Measurements from ENCODE around the gene SLC9A3.

Gene SLC9A3

DNA sequence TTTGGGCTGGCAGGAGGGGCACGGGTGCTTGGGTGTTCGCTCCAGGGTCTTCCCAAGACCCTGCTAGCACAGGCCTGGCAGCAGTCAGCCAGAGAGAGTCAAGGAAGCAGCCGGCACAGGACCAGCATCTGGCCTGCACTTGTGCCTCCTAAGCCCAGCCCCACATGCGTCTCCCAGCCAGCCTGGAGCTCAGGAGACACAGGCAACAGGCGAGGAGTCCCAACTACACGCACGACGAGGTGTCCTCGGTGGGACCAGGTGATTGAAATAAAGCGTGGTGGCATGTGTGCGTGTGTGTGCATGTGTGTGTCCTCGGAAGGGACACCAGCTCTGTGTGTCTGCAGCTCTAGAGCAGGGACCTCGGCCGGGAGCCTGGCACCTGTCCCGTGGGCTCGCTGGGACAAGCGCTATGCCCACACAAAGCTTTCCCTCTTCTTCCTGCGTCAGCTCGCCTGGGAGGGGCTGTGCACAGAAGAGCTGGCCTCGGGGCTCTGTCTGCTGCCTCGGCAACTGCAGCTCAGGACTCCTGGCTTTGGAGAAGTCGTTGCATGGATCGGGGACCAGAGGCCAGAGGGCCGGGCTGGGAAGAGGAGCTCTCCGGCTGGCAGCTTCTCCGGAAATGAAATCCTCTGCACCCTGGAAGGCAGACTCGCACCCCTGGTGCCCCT lies 14.7 kb upstream of the SLC9A3 start:
- no peak for DNase-seq (ENCODE audit: low spot score)

DNA sequence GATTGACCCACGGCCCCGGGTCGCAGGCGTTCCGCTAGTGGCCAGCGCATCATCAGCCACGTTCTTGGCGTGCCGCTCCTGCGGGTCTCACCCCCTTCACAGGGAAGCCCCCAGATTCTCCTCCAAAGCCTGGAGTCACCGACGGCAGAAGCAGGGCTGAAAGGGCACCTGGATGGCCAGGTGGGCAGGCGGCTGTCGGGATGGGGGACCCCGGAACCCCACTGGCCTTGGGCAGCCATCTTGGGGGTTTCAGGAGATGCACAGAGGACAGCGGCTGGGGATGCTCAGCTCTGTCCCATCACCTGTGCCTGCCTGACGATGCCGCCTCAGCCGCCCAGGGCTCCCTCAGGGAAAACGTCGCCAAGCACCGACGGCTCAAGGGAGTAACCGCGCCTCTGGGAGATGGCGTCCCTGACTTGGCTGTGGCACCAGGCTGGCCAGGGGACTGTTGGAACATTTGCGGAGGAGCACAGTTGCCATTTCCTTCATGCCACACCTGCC lies 14.1 kb upstream of the SLC9A3 start:
- no peak for DNase-seq (ENCODE audit: low spot score)

DNA sequence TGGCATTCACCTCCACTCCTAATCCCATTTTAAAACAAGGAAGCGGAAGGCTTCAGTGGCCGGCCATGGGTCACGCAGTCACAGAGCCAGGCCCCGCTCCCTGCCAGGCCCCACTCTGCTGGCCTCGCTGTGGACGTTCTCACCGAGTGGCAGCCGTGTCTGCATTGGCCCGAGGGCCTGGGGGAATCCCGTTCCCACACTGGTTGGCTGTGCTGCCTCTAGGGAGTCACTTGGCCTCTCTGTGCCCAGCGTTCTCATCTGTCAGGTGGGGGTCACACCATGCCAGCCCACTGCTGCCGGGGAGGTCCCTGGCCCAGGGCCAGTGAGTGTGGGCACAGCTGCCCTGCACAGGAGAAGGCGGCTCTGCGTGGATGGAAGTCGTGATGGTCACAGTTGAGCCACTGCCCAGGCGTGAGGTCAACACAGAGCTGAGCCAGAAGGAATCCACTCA lies 13.4 kb upstream of the SLC9A3 start:
- no peak for DNase-seq (ENCODE audit: low spot score)

DNA sequence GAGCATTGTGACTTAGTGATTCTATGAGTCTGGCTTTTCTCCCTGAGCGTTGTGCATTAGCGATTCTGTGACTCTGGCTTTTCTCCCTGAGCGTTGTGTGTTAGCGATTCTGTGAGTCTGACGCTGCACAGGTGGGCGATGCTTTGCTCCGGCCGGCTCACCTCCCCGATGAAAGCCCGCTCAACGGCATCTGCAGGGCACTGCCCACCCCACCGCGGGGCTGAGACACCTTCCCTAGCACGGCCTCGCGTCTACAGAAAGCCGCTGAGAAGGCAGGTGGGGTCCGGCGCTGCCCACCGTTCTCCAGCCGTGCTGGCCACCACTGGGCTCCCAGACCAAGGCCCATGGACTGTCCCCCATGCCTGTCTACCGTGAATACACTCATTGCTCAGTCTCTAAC lies 12.8 kb upstream of the SLC9A3 start:
- no peak for DNase-seq (ENCODE audit: low spot score)

DNA sequence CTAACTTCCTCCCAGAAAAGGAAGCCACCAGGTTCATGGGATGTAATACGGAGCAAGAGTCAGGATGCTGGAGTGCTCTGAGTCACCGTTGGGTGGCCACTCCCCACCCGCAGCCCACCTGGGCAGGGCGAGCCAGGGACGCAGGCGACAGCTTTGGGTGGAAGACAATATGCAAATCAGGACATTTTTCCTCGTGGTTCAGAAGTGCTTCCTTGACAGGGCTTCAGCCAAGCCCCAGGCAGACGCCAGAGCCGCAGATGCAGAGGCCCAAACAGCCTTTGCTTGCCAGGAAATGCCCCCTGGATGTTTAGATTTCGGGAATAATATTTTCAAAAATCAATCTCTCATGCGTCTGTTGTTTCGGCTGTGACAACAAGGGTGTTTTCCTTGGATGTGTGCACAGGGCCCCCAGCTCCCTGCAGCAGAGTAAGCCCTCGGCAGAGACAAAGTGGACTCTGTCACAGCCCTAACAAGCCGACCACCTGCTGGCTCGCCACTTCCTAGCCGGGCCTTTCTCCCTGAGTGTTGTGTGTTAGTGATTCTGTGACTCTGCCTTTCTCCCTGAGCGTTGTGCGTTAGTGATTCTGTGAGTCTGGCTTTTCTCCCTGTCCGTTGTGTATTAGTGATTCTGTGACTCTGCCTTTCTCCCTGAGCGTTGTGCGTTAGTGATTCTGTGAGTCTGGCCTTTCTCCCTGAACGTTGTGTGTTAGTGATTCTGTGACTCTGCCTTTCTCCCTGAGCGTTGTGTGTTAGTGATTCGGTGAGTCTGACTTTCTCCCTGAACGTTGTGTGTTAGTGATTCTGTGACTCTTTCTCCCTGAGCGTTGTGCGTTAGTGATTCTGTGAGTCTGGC lies 11.8 kb upstream of the SLC9A3 start:
- DNase-seq (ENCODE audit: low spot score) = no peak

DNA sequence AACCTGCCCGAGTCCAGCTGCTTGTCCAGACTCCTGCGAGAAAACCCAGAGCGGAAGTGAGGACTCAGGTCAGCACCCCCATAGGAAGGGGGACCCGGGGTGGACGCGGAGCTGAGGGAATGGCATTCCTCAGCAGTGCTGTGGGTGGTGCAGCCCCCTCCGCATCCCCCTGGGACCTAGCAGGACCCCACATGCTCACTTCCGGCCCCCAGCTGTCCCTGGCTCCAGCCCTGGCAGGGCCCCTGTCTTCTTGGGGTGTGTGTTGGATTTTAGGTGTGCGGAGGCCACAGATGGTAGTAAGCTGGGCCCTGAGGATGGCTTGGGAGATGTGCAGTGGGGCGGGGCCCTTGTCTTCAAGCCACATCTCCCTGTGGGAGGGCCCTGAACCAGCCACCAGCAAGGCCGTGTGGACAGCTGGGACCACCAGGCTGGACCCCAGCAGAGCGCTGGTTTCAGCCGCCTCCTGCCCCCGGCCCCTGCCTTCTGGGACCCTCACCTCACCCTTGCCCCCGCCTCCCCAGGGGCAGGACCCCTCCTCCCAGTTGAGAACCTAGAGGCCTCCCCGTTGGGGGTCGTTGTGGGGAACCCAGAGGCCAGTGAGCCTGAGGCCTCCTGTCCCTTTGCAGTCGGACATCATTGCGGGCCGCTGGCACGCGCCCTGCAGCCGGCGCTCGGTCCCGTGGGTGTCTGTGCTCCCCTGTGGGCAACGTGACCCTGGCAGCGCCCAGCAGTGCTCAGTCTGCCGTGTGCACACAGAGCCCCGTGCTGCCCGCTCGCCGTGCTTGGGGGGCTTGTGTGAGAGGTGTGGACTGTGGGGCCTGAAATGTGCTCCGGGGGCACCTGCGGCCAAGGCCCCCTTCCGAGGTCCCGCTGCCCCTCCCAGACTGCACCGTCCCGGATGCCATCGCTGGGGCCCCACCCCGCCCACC lies 10.8 kb upstream of the SLC9A3 start:
- no peak for DNase-seq (ENCODE audit: low spot score)

DNA sequence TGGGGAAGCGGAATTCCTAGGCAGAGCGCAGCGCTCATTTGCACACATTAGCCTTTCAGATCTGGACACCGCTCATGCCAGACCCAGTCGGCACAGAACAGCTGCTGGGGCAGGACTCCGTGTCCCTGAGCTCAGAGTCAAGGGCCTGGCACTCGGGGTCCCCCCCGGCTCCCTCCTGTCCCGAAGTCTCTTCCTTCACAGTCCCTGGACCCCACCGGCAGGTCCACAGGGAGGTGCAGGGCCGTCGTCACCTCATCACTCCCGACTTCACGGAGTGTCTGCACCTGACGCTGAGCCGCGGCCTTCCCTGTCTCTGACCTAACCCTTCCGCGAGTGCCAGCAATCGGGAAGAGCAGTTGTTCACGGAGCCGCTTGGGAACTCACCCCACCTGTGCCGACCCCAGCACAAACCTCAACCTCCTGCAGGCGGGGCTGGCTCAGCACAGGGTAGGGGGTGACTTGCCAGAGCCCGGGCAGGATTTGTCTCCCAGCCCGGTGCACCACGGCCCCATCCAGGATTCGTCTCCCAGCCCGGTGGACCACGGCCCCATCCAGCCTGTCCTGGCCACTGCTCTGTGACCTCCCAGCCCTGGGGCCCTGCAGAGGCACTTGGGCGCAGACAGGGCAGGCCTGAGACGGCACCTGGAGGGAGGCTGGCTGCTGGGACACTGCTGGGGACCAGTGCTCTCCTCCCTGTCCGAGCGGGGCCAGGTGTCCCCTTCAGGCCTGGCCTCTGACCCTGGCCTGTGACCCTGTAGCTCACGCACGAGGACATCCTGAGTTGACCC lies 9.9 kb upstream of the SLC9A3 start:
- no peak for DNase-seq (ENCODE audit: low spot score)

DNA sequence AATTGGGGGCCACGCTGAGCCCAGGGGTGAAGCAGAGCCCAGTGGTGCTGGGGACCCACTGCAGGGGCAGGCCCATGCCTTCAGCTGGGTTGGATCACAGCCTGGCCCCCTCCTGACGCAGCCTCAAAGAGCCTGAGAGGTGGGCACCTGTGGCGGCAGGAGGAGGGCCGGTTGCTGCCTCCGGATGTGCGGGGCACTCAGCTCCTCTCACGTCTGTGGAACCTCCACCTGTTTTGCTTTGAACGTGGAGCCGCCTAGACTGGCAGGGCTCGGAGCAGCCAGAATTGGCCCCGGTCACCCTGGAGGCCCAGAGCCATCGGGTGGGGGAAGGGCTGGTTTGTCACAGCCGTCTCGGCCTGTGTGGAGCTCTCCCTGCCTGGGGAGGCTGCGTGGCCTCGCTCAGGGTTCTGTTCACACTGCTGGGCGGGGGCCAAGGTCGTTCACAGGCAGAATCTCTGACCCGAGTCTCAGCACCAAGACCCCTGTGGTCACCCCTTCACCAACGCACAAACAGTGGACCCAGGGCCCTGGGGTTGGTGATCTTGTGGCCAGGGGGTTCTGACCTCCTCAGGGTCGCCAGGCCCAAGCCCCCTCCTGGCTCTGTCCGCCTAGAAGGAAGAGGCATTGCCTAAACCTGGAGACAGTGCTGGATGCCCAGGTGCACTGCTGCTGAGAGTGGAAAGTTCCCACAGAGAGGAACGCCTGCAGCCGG lies 9.2 kb upstream of the SLC9A3 start:
- no peak for DNase-seq (ENCODE audit: low spot score)

DNA sequence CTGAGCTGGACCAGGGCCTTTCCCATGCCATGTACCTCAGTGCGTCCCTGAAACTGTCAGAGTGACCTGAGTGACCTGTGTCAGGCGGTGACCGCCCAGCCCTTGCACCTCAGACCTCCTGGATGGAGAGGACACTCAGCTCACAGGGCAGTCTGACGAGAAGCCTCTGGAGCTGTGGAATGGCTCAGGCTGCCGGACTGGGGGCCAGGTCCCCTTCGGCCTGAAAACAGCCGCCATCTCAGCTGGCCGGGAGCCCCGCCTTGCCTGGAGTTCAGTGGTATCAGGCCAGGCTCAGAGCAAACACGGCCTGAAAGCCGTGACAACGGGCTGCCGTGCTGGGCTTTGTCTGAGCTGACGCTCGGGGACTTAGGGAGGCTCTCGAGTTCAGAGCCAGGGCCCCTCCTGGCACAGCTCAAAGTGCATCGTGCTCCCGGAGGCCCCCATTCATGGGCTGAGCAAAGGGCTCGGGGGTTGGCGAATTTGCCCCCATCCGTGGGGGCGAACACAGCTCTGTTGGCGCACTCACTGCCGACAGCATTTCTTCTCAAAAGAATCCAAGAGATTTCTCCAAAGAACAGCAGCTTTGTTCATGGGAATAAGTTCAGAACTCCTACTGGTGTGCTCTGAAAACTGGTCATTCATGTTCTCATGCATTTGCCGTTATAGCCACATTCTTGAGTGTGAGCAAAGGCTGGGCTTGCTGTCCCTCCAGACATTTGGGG lies 8.4 kb upstream of the SLC9A3 start:
- no peak for DNase-seq (ENCODE audit: low spot score)

DNA sequence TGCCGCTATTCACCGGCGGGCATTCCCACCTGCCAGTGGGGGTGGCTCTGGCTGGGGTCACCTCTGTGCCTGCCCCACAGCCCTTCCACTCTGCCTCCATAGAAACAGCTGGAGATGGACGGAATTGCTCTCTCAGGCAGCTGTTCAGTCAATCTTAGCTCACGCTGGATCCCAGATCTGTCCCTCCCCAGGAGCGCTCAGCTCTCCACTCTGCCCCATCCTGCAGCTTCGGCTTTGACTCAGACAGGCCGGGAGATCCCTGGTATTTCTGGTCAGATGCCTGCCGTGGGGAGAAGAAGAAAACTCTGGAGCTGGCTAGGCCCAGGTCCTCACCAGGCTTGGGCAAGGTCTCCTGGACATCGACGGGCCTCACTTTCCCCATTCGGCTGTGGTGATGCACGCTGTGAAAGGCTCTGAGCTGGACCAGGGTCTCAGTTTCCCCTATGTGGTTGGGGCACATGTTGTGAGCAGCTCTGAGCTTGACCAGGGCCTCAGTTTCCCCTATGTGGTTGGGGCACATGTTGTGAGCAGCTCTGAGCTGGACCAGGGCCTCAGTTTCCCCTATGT lies 7.6 kb upstream of the SLC9A3 start:
- DNase-seq (ENCODE audit: low spot score) = no peak

DNA sequence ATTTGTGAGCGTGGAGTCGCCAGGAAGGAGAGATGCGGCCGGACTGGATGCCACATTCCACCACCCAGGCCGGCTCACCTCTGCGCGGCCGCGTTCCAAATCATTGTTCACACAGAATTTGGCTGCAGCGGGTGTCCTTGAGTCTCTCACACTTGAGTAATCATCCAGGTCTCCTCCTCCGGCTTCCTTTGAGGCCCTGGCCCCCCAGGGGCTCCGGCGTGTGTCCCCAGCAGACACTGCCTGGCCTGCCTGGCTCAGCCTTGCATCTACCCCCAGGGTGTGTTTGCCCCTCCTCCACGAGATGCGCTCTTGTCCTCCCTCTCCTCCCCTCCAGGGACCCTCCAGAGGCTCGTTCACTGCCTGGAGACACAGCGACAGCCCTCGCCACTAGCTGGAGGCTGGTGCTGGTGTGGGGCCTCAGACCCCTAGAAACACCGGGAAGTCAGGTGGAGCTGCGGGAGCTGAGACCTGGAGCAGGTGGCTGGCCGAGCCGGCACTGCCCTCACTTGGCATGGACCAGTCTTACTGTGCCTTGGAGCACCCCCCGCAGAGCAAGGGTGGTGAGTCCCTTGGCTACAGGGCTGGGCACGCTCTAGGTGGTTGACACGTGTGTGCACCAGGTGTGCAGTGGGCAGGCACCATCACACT lies 7.0 kb upstream of the SLC9A3 start:
- no peak for DNase-seq (ENCODE audit: low spot score)

DNA sequence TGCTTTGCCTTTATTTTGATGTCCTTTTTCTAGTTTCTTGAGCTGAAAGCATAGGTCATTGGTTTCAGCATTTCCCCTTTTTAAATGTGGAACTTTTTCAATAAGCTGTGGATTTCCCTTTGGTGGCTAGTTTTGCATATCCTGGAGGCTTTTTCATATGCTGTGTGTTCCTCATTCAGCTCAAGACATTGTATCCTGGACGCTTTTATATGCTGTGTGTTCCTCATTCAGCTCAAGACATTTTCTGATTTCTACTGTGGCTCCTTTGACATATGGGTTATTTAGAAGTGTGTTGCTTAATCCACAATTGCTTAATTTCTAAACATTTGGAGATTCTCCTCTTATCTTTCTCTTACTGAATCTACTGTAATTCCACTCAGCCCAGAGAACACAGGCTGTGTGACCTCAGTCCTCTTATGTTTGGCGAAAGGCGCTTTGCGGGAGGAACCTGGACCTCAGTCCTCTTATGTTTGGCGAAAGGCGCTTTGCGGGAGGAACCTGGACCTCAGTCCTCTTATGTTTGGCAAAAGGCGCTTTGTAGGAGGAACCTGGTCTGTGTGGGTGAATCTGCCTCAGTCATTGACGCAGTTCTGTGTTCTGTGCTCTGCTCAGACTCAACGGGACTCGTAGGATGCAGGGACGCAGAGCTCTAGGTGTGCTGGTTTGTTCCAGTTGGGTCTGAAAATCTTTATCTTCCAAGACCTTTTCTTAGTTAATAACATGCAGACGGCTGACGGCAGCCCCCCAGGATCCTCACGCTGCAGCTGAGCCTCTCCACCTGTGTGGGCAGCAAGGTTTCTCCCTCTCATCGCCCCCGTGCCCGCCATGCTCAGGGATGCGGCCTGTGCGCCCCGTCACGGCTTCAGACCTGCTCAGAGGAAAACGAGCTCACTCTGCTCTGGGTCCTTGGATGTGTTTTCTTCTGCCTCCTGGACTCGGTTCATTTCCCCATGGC lies 6.0 kb upstream of the SLC9A3 start:
- DNase-seq (ENCODE audit: low spot score) = no peak

DNA sequence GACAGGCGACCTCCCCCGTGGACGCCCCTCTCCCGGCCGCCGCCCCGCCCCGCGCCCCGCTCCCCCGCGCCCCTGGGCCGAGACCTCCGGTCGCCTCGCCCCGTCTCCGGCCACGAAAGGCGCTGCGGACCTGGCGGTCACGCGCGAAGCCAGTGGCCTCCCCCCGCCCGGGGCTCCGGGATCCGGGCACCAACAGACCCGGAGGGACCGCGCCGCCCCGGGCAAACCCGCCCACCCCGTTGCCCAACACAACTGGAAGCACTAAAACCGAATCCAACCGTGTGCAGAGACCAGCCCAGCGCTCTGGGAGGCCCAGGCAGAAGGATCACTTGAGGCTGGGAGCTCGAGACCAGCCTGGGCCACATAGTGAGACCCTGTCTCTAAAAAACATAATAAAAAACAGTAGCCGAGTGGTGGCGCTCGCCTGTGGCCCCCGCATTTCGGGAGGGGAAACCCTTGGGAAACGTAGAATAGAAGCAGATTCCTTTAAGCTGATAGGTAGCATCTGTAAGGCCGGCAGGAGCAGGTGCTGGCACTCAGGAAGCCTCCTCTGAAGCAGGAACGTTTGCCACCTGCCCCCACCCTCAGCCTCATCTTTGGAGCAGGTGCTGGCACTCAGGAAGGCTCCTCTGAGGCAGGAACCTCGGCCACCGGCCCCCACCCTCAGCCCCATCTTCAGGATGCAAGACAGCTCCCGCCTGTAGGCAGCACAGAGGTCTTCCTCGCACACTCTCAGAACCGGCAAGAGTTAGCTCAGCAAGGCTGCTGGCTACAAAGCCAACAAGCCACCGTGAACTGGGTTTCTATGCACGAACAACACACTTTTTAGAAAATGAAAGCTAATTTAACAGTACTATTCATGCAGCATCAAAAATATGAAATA lies 4.6 kb upstream of the SLC9A3 start:
- no peak for DNase-seq (ENCODE audit: low spot score)

DNA sequence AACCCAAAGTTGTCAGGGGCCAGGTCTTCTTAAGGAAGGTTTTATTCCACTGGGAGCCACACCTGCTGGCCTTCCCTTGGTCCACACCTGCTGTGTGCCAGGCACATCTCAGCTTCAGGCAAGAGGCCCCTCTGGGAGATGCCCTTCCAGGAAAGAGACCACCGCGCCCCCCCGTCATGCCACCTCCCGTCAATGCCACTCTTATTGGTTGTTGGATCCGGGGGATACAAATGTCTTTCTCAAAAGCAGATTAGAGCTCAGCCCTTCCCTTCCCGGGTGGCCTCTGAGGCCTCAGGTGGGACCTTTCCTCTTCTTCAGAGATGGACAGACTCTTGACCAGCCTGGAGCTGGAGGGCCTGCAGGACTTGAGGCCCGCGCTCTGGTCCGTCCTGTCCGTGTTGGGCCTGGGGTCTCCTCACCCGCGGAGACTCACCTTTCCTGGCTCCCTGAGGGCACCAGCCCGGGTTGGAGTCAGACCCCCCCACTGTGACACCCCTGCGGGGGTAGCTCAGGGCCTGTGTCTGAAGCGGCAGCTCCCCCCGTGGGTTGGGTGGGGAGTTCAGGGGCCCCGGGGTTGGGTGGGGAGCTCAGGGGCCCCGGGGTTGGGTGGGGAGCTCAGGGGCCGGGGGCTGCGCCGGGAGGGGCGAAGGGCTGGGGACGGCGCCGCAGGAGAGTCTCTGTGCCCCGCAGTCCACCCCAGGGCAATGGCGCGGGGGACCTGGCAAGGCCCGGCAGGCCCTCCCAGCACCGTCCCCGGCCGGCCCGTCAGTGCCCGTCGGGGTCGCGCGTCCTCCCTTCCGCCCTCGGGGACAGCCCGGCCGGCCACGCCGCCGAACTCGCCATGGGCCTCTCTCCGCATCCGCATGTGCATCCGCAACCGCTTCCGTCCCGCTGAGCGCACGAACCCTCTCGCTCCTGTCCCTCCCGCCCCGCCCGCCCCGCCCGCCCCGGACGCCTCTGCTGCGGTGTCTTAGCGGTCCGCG lies 3.7 kb upstream of the SLC9A3 start:
- no peak for DNase-seq (ENCODE audit: low spot score)

DNA sequence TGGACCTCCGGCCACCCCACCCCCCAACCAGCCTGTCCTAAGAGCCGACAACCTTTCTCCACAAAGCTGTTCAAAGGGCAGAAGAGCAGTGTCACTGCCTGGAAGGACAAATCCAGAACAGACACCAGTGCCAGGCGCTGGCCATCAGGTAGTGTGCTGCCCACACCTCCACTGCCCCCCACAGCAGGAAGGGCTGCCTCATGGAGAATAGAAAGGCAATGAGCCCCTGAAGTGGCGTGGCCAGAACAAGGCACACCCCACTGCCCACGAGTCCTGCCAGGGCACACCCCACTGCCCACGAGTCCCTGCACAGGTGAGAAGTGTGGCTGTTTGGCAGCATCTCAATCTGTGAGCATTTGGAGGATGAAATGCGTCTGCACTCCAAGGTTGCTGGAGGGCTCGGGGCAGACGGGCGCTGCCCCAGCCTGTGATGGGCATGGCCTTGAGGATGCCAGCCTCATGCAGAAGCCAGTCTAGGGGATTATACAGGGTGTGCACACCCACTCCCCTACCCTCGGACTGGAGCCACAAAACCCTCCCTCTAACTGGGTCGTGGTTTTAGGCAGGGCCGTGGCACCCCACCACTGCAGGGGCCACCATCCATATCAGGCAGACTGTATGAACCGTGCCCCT lies 2.3 kb upstream of the SLC9A3 start:
- DNase-seq (ENCODE audit: low spot score) = no peak

Data from AG08396 (cell line).